Fibroblast of lung (primary cell): Measurements from ENCODE around the gene APBB2. TPM values are rescaled to one million over a fixed set of nuclear protein-coding genes. Genes with fewer than 3 reads are reported as not detected.

Experiments
- DNase-seq, 2 donors: peaks; one replicate each; pipeline versions ENCODE4 v3.0.0 to v3.0.0-alpha.2; 2010; ENCODE audit warnings: low read depth in 2 of 2
- H2AFZ ChIP-seq: 2 replicates; pipeline ENCODE4 v1.5.1; 2012; ENCODE audit warnings: low read length, control low read depth, inconsistent platforms
- H3K27ac ChIP-seq: 2 replicates; pipeline ENCODE4 v1.5.1; 2011; ENCODE audit warnings: low read length, control low read depth; ENCODE audit not compliant: insufficient read depth
- H3K27me3 ChIP-seq: 2 replicates; pipeline ENCODE4 v1.5.1; 2011; ENCODE audit warnings: mild to moderate bottlenecking, low read length; ENCODE audit not compliant: control insufficient read depth, insufficient read depth
- H3K36me3 ChIP-seq: 2 replicates; pipeline ENCODE4 v1.5.1; 2011; ENCODE audit warnings: low read length; ENCODE audit not compliant: control insufficient read depth, insufficient read depth
- H3K4me1 ChIP-seq: 2 replicates; pipeline ENCODE4 v1.5.1; 2011; ENCODE audit warnings: low read length; ENCODE audit not compliant: control insufficient read depth, insufficient read depth; ENCODE audit errors: extremely low read depth
- H3K4me2 ChIP-seq: 2 replicates; pipeline ENCODE4 v1.5.1; 2011; ENCODE audit warnings: low read length, control low read depth; ENCODE audit not compliant: insufficient read depth; ENCODE audit errors: extremely low read depth
- H3K4me3 ChIP-seq, 4 experiments: fragments of 200-600 bp in 1 of 4; sonication (generic) in 1 of 4; replicated peaks in 1 of 4; 2 replicates each; pipeline ENCODE4 v1.5.1; 2011 to 2016; ENCODE audit warnings: low read length in 4 of 4, low read depth in 3 of 4, mild to moderate bottlenecking in 3 of 4, control low read depth in 2 of 4, inconsistent platforms in 1 of 4, mixed read lengths in 1 of 4; ENCODE audit not compliant: insufficient read depth in 1 of 4; ENCODE audit errors: control extremely low read depth in 1 of 4
- H3K79me2 ChIP-seq: 2 replicates; pipeline ENCODE4 v1.5.1; 2012; ENCODE audit warnings: mild to moderate bottlenecking, low read length, inconsistent platforms; ENCODE audit not compliant: control insufficient read depth, insufficient read depth
- H3K9ac ChIP-seq: 2 replicates; pipeline ENCODE4 v1.5.1; 2011; ENCODE audit warnings: mild to moderate bottlenecking, low read length, control low read depth; ENCODE audit not compliant: insufficient read depth
- H3K9me3 ChIP-seq: 2 replicates; pipeline ENCODE4 v1.5.1; 2012; ENCODE audit warnings: low read depth, low read length; ENCODE audit not compliant: control insufficient read depth, insufficient read depth
- H4K20me1 ChIP-seq: 2 replicates; pipeline ENCODE4 v1.5.1; 2011; ENCODE audit warnings: low read length; ENCODE audit not compliant: control insufficient read depth, insufficient read depth; ENCODE audit errors: extremely low read depth
- EZH2 ChIP-seq: IDR thresholded peaks from 2 replicates; pipeline ENCODE4 v1.5.1; 2012; ENCODE audit warnings: low read length, control low read depth, mild to moderate bottlenecking; ENCODE audit errors: missing control alignments
- polyA plus RNA-seq, 2 donors: library from polyadenylated mRNA; depleted of rRNA in 1 of 2; stranded (reverse) in 1 of 2; unstranded in 1 of 2; fragments of >200 nt; gene quantifications; 2 replicates each; pipeline ENCODE4 v1.2.1, GENCODE V29; 2011 to 2012; ENCODE audit warnings: missing spikeins in 1 of 2
- total RNA-seq: library from RNA; depleted of rRNA; stranded (reverse); fragments of >200 nt; gene quantifications from 2 replicates; pipeline ENCODE4 v1.2.1, GENCODE V29; 2014
- TF ChIP-seq, protein P1 (sequence below), 2 donors: IDR thresholded peaks in 1 of 2; conservative IDR thresholded peaks in 1 of 2; 1 replicate in 1 of 2; 2 replicates in 1 of 2; pipeline ENCODE4 v1.5.1; 2011 to 2012; ENCODE audit warnings: low read length in 2 of 2, control low read depth in 1 of 2, inconsistent platforms in 1 of 2, low read depth in 1 of 2, mild to moderate bottlenecking in 1 of 2

APBB2 gene
- total and polyA plus RNA-seq, 2 donors (not counting 1 experiment from before 2014, with no cell fraction given), result 25.1 to 29.8 TPM

- Histone ChIP-seq H3K4me1 (peaks cover 4% of the 10 kb centered on the region), H3K27ac (no peak overlapping the region), H3K36me3 (no peaks in the 10 kb centered on the region), H3K4me3 (no peak overlapping the region), H3K79me2 (no peaks in the 10 kb centered on the region), H3K4me2 (no peak overlapping the region), H4K20me1 (no peaks in the 10 kb centered on the region), H2AFZ (no peak overlapping the region), H3K9me3 (no peaks in the 10 kb centered on the region), H3K27me3 (no peaks in the 10 kb centered on the region), H3K9ac (no peak overlapping the region)
- TF ChIP-seq, protein P1, sequence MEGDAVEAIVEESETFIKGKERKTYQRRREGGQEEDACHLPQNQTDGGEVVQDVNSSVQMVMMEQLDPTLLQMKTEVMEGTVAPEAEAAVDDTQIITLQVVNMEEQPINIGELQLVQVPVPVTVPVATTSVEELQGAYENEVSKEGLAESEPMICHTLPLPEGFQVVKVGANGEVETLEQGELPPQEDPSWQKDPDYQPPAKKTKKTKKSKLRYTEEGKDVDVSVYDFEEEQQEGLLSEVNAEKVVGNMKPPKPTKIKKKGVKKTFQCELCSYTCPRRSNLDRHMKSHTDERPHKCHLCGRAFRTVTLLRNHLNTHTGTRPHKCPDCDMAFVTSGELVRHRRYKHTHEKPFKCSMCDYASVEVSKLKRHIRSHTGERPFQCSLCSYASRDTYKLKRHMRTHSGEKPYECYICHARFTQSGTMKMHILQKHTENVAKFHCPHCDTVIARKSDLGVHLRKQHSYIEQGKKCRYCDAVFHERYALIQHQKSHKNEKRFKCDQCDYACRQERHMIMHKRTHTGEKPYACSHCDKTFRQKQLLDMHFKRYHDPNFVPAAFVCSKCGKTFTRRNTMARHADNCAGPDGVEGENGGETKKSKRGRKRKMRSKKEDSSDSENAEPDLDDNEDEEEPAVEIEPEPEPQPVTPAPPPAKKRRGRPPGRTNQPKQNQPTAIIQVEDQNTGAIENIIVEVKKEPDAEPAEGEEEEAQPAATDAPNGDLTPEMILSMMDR (conservative IDR thresholded peaks at IDR 0.05 in 1 of 2, IDR thresholded peaks at IDR 0.05 in 1 of 2; ENCODE audit: low read depth in 1 of 2, low read length in 2 of 2), result no peak
- TF ChIP-seq EZH2, result no peak
- peak in 1 of 2 donors; percentile 58 for DNase-seq
These were observed 202.0 kb downstream of the APBB2 start for GRCh38 chr4:41012293-41012692.

DNA sequence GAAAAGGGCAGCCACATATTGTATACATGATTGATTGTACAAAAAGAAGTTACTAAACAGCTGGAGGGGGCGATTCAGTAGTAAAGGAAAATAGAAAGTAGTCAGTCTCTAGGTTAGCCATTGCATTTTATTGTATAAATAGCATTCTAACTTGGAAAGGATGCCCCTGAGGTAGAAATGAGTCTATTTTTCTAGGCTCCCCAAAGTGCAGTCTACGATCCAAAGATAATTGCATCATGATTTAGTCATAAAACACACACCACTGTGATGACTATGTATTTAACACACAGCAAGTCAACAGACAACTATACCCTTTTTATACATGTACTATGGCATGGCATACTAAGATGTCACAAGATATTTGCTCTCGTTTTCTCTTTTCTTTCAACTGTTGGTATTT is 204.9 kb downstream of the APBB2 start:
- peak; percentile 64 to 72 for DNase-seq
- no peak overlapping the region for H3K9ac ChIP-seq
- no peaks in the 10 kb centered on the region for H3K9me3 ChIP-seq
- peak overlapping the region; percentile 58 for H3K4me2 ChIP-seq
- H3K27me3 ChIP-seq, result no peaks in the 10 kb centered on the region
- H3K4me3 ChIP-seq, result no peak overlapping the region
- no peak overlapping the region for H2AFZ ChIP-seq
- H3K36me3 ChIP-seq, result no peaks in the 10 kb centered on the region
- H3K4me1 ChIP-seq, result peaks cover 4% of the 10 kb centered on the region
- no peaks in the 10 kb centered on the region for H4K20me1 ChIP-seq
- no peaks in the 10 kb centered on the region for H3K79me2 ChIP-seq
- H3K27ac ChIP-seq, result no peak overlapping the region
- TF ChIP-seq, protein P1 (conservative IDR thresholded peaks at IDR 0.05 in 1 of 2, IDR thresholded peaks at IDR 0.05 in 1 of 2; ENCODE audit: low read depth in 1 of 2, low read length in 2 of 2), result no peak
- no peak for TF ChIP-seq EZH2

- Histone ChIP-seq H3K9ac (no peak overlapping the region), H3K27me3 (no peaks in the 10 kb centered on the region), H3K9me3 (no peaks in the 10 kb centered on the region), H3K36me3 (no peaks in the 10 kb centered on the region), H3K4me3 (no peak overlapping the region), H2AFZ (no peak overlapping the region), H3K4me2 (no peak overlapping the region), H4K20me1 (no peaks in the 10 kb centered on the region), H3K4me1 (no peaks in the 10 kb centered on the region), H3K79me2 (no peaks in the 10 kb centered on the region), H3K27ac (no peak overlapping the region)
- peak in 1 of 2 donors; percentile 60 for DNase-seq
- no peak for TF ChIP-seq EZH2
- TF ChIP-seq, protein P1 (conservative IDR thresholded peaks at IDR 0.05 in 1 of 2, IDR thresholded peaks at IDR 0.05 in 1 of 2; ENCODE audit: low read depth in 1 of 2, low read length in 2 of 2), result no peak
These were observed 208.2 kb downstream of the APBB2 start for GRCh38 chr4:41006141-41006540.
